ENCODE measurements around the gene KCNC1.

Gene KCNC1

DNA sequence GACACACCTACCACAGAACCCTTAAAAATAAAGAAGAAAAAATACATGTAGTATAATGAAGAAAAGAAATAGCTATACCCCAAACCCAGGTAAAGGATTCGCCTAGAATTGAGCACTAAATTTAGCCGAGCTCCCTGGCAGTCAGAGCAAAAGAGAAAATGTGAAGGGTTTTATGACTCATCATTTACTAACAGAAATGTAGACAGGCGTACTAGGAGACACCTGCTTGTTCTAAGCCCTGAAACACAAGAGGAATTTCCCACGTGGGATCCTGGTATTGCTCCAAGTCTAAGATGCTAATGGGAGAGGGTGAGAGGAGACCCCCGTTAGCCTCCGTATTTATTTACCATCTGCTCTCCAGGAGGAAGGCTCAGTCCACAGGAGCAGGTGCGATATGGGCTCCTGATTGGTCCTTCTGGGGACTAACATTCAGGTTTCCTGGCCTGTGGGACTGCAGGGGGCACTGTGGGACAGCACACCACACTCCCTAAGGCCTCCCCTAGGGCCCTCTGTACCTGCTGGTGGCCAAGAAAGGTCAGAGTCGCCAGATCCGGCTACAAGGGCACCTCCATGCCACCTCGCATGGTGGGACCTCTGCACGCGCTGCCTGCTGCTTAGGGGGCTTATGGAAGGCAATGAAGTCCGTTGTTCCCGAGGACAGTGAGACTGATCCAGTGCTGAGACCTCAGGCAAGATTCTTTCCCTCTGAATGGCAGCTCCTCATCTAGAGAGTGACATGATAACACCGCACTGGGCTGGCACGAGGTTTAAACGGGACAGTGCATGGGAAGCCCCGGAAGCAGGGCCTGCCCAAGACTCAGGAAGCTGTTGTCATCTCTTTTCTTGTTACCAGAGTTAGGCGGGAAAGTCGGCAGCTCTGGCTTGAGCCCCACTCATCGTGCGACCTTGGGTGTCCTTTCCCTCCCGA is 25.8 kb downstream of the KCNC1 start:
- peak; percentile 89 for DNase-seq

DNA sequence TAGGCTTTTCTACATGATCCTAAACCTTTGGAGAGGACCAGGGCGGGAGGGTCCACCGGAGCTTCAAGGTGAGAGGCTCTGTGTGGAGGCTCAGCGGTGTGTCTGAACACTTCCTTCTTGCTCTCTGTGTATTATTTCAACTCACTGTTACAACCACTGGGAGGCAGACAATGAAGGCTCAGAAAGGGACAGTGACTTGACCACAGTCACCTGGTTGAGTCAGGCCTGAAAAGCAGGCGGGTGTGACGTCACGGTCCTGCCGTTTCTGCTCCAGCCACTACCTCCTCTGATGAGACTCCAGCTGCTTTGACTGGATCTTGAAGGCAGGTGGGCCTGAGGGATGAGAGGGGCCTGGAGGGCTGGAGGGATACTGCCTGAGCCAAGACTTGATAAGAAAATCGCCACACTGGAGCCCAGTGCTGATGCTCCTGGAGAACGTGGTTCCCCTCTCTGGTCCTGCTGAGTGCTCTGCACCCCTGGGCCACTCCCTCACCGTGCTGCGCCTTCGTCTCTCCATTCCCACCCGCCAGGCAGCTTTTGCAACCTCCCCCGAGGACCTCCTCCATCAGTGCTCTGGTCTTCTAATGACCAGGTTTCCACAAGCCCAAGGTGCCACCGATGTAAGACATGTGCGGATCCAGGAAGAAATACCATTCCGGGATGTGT is 27.9 kb downstream of the KCNC1 start:
- DNase-seq: no peak

DNA sequence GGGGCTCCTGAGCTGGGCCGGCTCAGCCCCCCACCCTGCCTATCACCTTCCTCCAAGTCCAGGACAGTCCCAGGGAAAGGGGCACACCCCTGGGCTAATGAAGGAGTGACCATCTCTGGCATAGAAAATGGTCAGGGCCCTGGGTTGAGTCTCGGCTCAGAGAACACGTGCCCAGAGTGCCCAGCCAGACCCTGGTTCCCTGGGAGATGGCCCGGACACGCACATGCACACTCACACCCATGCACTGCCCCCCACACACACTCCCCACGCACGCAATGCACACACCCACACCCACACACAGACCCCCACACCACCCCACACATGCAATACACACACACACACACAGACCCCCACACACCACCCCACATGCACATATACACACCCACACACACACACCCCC is 28.7 kb downstream of the KCNC1 start:
- no peak for DNase-seq

DNA sequence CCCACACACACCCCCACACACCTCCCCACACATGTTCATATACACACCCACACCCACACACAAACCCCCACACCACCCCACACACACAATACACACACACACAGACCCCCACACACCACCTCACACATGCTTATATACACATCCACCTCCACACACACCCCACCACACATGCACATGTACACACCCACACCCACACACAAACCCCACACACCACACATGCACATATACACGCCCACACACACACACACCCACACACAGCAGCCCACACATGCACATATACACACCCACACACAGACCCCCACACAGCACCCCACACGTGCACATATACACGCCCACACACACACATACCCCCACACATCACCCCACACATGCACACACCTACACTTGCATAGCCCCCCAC is 29.1 kb downstream of the KCNC1 start:
- no peak for DNase-seq

DNA sequence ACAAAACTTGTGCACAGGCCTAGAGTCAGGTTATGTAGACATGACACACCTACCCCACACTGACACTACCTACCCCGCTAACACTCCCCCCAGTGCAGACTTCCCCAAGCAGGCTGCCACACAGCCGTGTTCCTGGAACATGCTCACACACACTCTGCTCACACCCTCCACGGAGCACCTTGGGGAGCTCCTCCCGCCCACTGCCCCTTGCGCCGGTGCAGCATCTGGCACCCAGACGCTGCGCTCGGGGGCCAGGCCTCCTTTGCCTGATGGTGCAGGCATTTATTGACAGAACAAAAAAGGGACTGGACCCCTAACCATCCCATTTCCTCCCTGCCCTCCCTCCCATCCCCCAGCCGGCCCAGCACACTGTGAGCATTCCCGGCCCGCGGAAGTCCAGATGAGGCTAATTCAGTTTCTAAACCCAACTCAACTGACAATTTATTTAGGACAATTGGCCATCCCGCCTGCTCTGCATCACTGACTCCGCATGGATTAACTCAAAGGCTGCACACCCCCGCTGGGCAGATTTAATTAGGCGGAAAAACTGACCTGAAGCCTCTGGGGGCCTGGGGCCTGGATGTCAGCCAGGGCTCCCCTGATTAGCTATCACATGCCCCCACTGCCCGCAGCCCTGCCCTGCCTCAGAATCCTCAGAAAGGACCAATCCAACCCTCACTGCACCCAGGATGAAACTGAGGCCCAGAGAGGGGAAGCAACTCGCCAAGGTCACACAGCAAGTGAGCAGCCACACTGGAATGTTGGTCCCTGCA is 30.1 kb downstream of the KCNC1 start:
- no peak for DNase-seq

DNA sequence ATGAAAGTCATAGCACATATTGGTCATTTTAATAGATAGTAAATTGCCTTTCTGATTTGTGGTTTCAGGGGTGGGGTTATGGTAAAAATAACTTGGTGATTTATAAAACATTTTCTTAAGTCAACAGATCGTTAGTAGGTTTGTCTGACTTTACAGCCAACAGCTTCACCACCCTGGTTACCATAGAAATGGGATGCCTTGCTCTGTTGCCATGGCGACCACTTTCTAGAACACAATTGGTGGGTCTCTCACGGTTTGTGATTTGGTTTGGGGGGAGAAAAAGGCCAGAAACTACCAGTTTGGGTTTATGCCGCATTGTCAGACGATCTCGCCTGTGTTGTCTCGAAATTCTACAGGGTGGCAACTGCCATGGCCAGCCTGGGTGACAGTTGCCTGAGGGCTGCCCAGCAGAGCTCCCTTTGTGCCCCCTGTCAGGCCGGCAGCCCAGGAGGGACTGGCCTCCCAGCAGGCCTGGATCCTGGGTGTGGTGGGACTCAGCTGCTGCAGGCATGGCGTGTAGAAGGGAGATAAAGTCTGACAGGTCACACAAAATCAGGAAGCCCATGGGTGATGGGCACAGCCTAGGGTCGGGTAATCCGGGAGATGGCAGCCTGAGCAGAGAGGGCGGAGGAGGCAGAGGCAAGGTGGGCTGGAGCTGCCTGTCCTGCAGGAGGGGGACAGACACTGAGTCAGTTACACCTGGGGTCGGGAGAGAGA is 30.9 kb downstream of the KCNC1 start:
- no peak for DNase-seq

DNA sequence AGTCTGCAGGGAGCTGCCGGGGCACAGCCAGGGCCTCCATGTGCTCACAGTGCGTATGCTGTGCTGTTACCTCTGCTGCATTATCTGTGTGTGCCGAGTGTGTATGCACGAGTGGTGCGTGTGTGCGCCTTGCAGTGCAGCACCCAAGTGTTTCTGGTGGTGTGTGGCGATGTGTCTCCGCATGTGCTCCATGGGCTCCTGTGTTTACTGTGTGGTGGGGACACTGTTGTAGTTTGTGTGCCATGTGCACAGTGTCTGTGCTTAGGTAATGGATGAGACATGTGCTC is 31.4 kb downstream of the KCNC1 start:
- DNase-seq: no peak

DNA sequence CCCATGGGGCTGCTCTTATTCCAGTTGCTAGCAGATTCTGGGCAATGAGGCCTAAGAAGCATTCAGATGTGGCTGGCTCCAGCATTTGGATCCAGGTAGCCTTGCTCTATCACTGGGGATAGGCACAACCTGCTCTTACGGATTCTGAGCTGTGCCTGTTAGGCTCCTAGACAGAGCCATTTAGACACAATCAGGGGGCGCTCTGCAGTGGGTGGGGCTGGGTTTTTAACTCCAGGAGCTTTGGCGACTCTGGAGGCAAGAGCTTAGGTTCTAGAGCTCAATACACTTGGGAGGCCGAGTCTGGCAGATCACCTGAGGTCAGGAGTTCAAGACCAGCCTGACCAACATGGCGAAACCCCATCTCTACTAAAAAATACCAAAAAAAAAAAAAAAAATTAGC is 32.0 kb downstream of the KCNC1 start:
- no peak for DNase-seq

DNA sequence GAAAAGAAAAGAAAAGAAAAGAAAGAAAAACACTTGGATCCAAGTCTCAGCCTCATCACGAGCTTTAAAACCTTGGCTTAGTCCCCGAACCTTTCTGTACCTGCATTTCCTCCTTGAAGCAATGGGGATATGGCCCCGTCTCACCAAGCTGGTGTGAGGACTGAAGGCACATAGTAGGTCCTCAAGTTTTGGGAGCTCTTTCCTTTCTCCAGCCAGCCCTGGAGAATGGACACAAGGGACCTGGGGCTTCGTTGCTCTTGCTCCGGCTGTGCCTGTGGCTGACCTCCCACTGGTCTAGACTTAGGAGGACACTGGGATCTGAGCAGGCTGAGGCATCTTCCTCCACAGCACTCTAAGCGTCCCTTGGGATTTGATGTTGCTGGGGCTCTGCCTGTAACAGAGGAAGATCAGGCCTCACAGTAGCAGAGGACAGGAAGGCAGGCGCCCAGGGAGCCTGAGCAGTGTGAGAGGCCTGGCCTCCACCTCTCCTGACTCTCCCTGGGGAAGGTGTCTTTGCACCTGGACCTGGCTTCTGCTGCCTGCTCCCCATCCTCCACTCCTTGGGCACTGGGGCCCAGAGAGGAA is 32.8 kb downstream of the KCNC1 start:
- DNase-seq: no peak

DNA sequence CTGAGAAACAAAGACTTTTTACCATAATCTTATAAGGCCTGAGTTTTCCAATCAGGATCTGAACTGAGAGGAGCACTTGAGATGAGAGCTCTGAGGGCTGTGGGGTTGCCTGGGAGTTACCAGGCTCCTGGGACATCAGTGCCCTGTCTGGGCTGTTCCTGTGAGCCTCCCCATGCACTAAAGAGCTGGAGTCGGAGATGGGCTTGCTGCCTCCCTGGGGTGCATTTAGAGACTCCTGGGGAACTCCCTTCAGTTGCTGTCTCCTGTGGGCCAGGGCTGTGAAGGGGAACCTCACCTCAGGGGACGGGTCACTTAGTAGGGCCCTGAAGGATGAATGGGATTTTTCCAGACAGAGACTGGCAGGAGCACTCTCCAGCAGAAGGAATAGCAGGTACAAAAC is 33.3 kb downstream of the KCNC1 start:
- DNase-seq: no peak

DNA sequence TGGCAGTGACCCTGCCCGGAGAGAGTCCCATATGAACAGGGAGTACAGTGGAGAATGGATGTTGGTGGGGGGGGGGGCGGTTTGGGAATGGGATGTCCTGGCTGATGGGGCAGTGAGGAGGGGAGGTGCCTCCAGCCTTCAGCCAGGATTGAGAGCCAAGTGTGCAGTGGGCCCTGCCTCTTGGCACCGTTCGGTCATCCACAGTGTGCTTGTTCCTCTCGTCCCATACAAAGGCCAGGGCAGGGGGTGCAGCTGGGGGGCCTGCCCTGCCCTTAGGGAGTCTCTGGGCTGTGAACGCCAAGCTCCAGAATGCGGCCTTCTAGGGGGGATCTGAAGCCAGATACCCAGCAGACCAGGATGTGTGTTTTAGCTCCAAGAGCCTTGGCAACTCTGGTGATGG is 34.0 kb downstream of the KCNC1 start:
- DNase-seq: no peak

DNA sequence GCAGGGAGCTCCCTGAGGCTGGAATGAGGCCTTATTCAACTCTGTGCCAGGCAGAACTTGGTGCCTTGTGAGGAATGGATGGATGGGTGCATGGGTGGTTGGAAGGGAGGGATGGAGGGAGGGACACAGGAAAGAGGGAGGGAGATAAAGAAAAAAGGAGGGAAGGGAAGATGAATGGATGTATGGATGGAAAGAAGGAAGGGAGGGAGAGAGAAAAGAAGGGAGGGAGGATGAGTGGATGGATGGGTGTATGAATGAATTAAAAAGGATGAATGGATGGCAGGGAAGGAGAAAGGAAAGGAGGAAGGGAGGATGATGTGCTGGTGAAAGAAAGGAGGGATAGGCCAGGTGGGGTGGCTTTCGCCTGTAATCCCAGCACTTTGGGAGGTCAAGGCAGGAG is 34.6 kb downstream of the KCNC1 start:
- DNase-seq: no peak

DNA sequence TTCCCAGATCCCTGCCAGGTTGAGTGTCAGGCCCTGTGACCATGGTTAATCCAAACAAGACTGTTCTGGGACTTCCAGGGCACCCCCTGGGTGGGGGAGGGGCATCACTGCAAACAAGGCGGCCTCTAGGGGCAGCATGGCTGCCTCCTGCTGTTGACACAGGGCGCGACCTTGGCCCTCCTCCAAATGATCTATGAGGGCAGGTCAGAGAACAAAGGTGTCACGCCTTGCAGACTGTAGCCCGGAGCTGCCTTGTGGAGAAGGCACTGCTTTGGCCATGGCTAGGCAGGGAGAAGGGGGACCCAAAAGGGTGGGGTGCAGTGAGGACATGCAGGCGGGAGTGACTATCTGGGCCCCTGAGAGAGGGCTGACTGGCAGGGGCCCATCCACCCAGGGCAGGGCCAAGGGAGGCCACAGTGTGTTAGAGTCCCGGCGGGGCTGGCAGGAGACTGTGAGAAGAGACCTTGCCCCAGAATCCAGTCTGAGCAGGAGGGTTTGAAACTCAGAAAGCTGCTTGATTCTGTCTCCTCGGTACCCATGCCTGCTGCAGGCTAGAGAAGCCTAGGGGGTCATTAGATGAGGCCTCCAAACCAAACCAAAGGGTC is 35.6 kb downstream of the KCNC1 start:
- no peak for DNase-seq

DNA sequence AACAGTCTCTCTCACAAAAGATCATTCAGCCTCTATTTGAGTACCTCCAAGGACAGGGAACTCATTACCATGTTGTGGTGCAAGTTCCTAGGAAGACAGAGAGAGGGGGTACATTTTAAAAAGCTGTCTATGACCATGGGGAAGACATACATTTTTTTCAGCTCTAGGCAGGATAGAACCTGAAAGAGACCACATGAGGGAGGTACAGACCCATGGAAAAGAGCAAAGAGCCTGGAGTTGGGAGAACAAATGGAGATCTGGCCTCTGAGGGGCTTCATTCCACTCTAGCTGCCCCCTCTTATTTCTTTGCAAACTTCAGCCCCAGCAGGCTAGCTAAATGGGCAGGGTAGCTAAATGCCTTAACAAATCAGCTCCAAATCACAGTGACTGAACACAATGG is 36.3 kb downstream of the KCNC1 start:
- DNase-seq: no peak

DNA sequence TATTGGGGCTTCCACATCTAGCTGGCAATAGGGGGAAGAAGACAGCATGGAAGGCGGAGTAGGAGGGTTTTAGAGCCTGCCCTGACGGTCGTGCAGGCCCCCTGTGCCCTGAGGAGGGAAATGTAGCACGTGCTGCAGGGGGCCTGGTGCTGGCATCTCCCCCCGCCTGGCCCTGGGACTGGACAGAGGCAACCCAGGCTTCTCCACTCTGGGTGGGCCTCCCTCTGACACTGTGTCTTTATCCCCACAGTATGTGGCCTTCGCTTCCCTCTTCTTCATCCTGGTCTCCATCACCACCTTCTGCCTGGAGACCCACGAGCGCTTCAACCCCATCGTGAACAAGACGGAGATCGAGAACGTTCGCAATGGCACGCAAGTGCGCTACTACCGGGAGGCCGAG is 36.8 kb downstream of the KCNC1 start:
- no peak for DNase-seq

DNA sequence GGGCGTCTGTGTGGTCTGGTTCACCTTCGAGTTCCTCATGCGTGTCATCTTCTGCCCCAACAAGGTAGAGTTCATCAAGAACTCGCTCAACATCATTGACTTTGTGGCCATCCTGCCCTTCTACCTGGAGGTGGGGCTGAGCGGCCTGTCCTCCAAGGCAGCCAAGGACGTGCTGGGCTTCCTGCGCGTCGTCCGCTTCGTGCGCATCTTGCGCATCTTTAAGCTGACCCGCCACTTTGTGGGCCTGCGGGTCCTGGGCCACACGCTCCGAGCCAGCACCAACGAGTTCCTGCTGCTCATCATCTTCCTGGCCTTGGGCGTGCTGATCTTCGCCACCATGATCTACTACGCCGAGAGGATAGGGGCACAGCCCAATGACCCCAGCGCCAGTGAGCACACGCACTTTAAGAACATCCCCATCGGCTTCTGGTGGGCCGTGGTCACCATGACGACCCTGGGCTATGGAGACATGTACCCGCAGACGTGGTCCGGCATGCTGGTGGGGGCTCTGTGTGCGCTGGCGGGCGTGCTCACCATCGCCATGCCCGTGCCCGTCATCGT is 37.3 kb downstream of the KCNC1 start:
- no peak for DNase-seq

DNA sequence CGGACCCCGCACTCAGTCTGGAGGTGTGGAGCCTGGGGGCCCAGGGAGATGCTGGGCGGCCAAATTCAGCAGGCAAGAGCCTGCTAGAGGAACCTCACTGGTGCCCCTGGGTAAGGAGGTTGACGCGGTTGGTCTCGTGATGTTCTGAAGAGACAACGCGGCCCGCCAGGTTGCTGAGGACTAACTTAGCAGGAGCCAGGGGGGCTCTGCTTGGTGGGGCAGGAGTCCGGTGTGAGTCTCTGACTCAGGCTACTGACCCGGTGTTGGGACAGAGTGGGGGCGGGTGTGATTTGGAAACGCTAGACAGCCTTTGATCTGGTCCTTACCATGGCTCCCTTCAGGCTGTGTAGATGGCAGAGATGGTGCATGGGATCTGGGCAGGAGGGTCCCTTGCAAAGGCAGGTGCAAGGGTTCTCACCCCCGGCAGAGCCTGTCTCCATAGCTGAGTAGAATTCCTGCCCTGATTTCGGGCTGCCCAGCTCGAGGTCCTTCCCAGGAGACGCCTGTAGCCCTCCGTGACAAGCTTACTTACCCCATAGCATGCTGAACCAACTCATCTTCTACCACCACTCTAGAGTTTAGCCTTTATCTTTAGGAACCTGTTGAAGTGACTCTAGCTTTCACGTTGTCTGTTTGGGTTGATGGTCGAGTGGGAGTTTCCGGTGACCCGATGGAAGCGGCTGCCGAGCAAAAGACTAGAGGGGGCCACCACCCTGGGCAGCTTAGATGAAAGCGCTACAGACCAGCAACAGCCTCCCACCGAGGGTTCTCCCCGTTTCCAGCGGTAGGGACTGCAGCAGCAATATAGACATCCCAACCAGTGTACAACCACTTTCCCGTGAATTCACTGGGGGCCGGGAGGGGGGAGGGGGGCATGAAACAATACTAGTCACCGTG is 38.4 kb downstream of the KCNC1 start:
- DNase-seq: no peak

DNA sequence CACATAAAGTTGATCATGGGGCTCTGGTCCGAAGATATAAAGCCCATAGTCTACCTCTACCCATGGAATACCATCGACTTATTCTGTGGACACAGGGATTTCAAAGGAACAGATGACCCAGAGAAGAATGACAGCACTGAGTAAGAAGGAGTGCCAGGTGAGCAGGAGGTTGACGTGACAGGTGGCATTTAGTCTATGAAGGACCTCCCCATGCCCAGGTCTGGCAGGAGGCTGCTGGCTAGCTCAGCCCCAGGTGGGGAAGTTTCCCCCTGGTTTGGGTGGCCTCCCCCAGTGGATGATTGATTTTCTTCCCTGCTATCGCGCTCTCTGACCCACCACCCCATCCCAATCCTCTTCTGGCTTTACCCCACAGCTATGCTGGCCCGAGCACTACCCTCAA is 39.1 kb downstream of the KCNC1 start:
- DNase-seq: no peak

DNA sequence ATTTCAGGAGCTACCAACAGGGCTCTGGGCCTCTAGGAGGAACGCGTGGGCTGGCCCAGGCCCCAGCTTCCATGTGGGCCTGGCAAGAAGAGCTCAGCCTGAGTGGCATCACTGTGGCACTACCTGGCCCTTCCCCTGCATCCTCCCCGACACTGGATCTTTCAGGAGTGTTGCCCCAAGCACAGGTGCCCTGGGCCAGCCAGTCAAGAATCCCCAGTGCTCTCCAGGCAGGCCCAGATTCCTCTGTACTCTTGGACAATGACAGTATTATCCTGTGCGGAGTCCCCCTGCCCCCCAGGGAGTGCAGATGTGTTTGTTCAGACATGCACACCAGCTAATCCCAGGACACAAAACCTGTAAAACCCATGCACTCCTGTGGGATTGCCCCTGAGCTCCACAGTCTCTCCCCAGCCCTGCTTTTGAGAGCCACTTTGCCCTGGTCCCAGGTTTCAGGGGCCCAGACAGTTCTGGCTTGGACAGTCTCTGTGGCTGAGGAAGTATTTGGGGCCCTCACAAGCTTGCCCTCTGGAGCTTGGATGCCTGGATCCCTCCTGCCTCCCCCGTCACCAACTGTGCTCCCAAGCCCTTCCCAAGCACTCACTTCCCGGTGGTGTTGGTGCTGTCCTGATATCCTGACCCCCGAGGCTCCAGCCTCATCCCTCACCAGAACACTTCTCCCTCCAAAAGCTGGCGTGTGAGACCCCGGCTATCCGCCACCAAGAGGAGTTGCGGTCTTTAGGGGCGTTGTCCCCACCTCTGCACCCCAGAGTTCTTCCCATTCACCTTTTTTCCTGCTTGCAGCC is 39.9 kb downstream of the KCNC1 start:
- DNase-seq: no peak

DNA sequence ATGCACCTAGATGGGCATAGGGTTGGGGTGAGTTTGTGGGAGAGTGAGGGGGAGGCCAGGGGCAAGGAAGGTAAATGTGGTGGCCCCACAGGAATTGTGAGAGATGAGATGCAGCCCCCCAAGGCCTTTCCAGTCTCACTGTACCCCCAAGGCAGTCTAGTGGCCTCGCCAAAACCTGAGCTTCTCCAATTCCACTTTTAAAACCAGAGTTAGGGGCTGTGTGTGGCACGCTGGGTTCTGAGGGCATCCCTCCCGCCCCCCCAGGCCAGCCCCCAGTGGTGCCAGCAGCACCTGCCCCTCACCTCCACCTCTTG is 40.4 kb downstream of the KCNC1 start:
- DNase-seq: no peak
